ENCODE results near the gene PACRGL.
"Not testable (repeated sequence)": the region's sequence is repeated elsewhere in the genome, so short reads cannot be mapped to it uniquely, and the experiment has no call there.

Gene PACRGL

DNA sequence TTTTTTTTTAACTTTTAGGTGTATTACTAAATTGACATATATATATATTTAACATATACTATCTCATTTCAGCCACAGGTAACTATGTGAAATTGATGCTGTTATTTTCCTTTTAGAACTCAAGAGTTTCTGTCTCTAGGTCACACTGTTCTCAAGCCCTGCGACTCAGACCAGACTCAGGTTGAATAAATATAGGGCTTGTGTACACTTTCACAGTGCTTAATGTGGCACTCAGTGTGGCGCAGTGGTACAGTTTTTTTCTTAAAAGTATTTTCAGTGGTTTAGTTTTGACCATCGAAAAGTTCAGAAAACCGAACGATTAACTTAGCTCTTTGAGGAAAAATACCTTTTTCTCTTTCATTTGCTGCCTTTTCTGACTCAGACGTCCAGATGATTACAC, 24.7 kb downstream of the PACRGL start:
- no peak for DNase-seq

DNA sequence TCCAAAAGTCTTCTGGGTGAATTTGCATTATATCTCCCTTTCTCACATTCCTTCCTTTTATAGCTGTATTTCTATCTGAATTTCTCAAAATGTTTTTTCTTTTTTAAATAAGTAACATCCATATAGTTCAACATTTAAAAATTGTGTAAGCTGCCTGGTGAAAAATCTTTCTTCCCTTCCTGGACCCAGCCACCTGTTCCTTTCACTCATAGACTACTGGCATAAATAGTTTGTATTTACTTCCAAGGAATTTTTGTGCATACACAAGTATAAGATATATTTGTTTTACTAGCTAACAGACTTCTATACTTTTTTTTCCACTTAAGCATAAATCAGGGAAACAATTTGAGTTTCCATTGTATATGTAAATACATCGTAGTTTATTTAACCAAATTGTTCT, 35.7 kb downstream of the PACRGL start:
- DNase-seq, result no peak

DNA sequence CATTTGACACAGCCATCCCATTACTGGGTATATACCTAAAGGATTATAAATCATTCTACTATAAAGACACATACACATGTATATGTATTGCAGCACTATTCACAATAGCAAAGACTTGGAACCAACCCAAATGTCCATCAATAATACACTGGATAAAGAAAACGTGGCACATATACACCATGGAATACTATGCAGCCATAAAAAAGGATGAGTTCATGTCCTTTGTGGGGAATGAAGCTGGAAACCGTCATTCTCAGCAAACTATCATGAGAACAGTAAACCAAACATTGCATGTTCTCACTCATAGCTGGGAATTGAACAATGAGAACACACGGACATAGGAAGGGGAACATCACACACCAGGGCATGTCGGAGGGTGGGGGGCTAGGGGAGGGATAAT, 45.7 kb downstream of the PACRGL start:
- not testable (repeated sequence) for DNase-seq

GRCh38 chr4:20752641-20753040, 52.4 kb downstream of the PACRGL start:
- DNase-seq, result no peak

DNA sequence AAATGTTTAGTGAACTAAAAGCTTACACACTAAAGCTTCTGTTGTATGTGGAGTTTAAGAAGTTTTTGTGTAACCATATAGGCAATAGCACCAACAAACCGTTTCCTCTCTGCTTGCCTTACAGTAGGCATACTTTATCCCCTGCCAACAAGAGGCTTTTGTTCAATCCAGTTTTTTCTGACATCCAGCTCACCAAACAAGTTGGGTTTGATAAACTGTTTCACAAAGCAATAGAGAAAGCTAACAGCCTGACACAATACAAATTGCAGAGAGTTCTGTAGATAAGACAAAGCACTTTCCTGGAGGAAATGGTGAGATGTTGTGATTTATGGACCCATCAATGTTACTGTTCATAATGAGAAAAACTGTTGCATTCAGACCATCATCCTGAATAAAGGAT, 53.8 kb downstream of the PACRGL start:
- no peak for DNase-seq

DNA sequence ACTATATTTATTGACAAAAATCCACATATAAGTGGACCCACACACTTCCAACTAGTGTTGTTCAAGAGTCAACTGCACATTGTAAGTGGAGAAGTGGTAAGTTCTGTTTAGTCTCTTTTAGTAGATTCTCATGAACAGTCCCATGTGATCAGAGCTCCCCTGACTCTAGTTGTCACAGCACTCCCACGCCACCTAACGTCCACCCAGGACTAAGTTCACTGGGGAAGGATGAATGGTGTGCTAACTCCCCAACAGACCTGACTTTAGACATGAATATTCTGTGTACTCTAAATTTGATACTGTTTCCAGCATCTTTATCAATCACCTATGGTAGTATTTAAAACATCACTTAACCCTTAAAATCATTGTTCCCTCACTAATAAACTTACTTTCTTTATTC, 59.8 kb downstream of the PACRGL start:
- DNase-seq, result peak; percentile 26

GRCh38 chr4:20761382-20761781, 61.1 kb downstream of the PACRGL start:
- no peak for DNase-seq

GRCh38 chr4:20761826-20762225, 61.6 kb downstream of the PACRGL start:
- DNase-seq, result no peak

DNA sequence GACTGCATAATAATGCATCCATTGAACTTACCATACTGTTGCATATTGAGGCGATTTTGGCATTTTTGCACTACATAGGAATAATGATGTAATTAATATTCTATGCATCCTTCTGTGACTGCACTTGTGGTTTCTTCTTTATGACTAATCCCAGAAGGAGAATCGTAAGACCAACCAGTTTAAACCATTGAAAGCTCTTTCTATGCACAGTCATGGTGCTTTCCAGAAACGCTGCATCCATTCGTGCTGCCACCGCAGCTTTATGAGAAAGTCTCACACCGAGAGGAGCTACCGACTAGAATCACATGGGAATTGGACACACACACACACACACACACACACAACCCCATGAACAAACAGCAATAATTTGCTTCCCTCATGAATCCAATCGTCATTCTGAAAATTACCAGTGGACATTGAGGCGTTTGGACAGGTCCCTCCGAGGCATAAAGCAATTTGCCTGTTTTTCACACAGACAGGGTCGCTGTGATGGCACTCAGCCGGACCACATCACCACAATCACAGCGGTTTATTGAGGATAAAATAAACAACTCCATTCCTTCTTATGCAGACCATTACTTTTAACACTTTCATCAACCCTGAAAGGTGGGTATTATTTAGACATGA, 64.2 kb downstream of the PACRGL start:
- no peak for DNase-seq

DNA sequence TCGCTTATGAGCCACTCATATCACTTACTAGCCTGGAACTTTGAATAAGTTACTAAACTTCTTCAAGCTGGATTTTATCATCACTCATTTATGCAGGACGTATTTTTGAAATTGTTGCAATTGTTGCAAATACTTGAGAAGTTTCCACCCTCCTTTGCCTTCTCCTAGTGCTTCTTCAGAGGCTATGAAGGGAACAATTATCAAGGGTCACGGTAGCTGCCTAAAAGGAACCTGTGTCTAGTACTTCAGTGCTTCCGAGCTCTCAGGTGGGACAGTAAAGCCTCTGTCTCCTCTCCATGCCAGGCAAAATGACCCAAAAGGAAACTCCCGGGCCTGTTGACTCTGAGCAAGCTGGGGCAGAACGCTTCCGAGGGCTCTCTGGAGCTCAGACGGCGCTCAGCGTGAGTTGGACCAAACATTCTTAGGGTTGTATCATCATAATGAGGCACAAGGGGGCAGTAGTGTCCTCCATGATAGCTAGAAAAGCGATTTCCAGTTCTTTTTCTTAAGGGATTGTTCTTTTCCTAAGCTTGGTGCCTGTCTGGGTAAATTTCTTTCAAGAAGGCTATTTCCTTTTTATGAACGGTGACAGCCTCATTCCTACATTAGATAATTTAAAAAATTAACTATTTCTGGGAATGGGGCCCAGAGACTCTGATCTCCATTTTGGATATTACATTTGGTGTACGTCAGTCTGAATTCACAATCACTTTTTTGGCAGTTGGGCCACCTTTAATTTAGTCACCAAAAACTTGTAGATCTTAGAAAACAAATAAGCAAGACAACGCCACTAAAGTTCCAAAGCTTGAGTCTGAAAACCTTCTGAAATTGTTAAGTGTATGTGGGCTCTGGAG, 73.1 kb downstream of the PACRGL start:
- DNase-seq, result peak; percentile 78

GRCh38 chr4:20778896-20779295, 78.6 kb downstream of the PACRGL start:
- DNase-seq, result no peak

DNA sequence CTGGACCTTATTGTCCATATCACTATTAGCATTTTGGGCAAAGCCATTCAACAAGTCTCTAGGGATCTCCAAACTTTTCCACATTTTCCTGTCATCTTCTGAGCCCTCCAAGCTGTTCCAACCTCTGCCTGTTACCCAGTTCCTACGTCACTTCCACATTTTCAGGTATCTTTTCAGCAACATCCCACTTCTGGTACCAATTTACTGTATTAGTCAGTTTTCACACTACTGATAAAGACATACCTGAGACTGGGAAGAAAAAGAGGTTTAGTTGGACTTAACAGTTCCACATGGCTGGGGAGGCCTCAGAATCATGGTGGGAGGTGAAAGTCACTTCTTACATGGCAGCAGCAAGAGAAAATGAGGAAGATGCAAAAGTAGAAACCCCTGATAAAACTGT, 82.9 kb downstream of the PACRGL start:
- not testable (repeated sequence) for DNase-seq

DNA sequence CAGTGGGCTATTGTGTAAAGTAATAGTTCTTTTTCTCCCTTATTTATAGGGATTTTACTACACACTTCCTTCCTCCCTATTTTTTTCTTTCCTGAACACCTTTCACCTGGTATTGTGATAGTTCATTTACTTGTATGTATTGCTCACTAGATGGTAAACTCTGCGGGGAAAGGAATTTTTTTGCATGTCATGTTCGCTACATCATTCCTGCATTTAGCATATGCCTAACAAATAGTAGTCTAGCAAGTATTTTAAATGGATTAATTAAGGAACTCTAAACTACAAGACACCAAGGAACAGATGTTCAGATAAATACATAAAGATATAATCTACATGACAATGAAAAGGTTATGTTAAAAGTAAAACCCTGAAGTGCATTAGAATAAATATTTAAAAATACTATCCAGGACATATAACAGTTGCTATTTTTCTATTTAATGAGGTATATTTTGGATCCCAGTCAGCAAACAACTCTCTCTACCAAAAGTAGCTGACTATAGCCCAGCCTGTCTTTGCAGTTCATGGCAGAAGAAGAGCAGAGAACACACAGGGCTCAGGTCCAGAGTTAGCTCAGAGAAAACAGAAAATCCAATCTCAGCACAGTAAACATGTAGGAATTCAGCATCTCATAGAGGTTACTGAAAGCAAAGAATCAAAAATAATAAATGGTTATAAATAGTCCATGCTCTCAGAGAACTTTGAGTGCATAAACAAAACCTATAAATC, 87.8 kb downstream of the PACRGL start:
- peak; percentile 20 for DNase-seq

All from NCI-H82 (cell line).